OCI-LY3 (cell line): Measurements from ENCODE around the gene MGAT4C.

Experiments used
- CTCF ChIP-seq: fragments of 200-600, 300-600 bp; sonication (generic); IDR thresholded peaks from 2 replicates; pipeline ENCODE4 v1.5.1; 2014; ENCODE audit warnings: antibody characterized with exemption, low read length, low read depth
- EZH2phosphoT487 ChIP-seq: fragments of 200-600 bp; shearing (Covaris generic); IDR thresholded peaks from 2 replicates; pipeline ENCODE4 v1.6.1; 2018; ENCODE audit warnings: antibody characterized with exemption, mixed run types, low read depth

- no peak for TF ChIP-seq CTCF
- TF ChIP-seq EZH2phosphoT487: no peak
Measured at GRCh38 chr12:85979641-85980040, 276.6 kb downstream of the MGAT4C start.
